Tibial nerve (tissue), 4 donors: ENCODE data around the gene AK2. TPM values are rescaled to one million over a fixed set of nuclear protein-coding genes. Genes with fewer than 3 reads are reported as not detected.

Source experiments
- DNase-seq, 2 donors: peaks; one replicate each; pipeline ENCODE4 v3.0.0-alpha.2; 2019; ENCODE audit warnings: low spot score in 2 of 2
- H3K27ac ChIP-seq, 4 donors: fragments of 200-600 bp; sonication (generic) in 3 of 4; one replicate each; pipeline ENCODE4 v1.5.1; 2017 to 2019; ENCODE audit warnings: mild to moderate bottlenecking in 1 of 4
- H3K27me3 ChIP-seq, 2 donors: fragments of 200-600 bp; sonication (generic) in 1 of 2; one replicate each; pipeline versions ENCODE4 v1.5.1 to v1.6.0; 2017 to 2019
- H3K36me3 ChIP-seq, 3 donors: fragments of 200-600 bp; sonication (generic); one replicate each; pipeline ENCODE4 v1.5.1; 2018 to 2019
- H3K4me1 ChIP-seq, 4 donors: fragments of 200-600 bp; sonication (generic) in 3 of 4; one replicate each; pipeline ENCODE4 v1.5.1; 2017 to 2019
- H3K4me3 ChIP-seq, 4 donors: fragments of 200-600 bp; sonication (generic) in 3 of 4; one replicate each; pipeline ENCODE4 v1.5.1; 2017 to 2019; ENCODE audit warnings: mild to moderate bottlenecking in 1 of 4, moderate library complexity in 1 of 4
- H3K9me3 ChIP-seq, 4 donors: fragments of 200-600 bp; sonication (generic) in 3 of 4; one replicate each; pipeline ENCODE4 v1.5.1; 2017 to 2019
- EP300 ChIP-seq, 2 donors: sonication (generic); formaldehyde crosslinking; IDR thresholded peaks; one replicate each; pipeline ENCODE4 v1.6.1; 2017; ENCODE audit warnings: antibody characterized with exemption in 2 of 2, mild to moderate bottlenecking in 1 of 2
- POLR2A ChIP-seq, 2 donors: fragments of 450-650 bp; IDR thresholded peaks; one replicate each; pipeline ENCODE4 v1.6.1; 2017; ENCODE audit warnings: antibody characterized with exemption in 2 of 2, mild to moderate bottlenecking in 2 of 2, moderate library complexity in 2 of 2
- WGBS, 2 donors: methylation state at CpG; one replicate each; pipeline ENCODE4 v1.1.5; 2018; 5-methylcytosine and 5-hydroxymethylcytosine counted together
- total RNA-seq, 4 donors: library from RNA; depleted of rRNA; stranded (reverse); fragments of >200 nt; gene quantifications; one replicate each; pipeline ENCODE4 v1.1.0, GENCODE V29; 2016
- TF ChIP-seq, protein P1 (sequence below), 5 experiments: fragments of 200-600 bp in 3 of 5; fragments of 450-650 bp in 2 of 5; sonication (generic) in 3 of 5; IDR thresholded peaks; one replicate each; pipeline ENCODE4 v1.5.1; 2016 to 2019; ENCODE audit warnings: antibody characterized with exemption in 5 of 5, mild to moderate bottlenecking in 3 of 5, moderate library complexity in 2 of 5

AK2 gene
- total RNA-seq, 4 donors from 2014 or later: 127 to 559 (median 207) TPM

GRCh38 chr1:33045814-33046213 is 9.1 kb upstream of the AK2 start:
- Histone ChIP-seq H3K27ac (no peak overlapping the region), H3K4me3 (no peak overlapping the region), H3K4me1 (peaks cover 0 to 29% (median 12%) of the 10 kb centered on the region in 4 donors), H3K36me3 (no peaks in the 10 kb centered on the region), H3K9me3 (no peaks in the 10 kb centered on the region), H3K27me3 (no peaks in the 10 kb centered on the region)
- DNase-seq: no peak
- 60 to 71% methylated on average over 6 of the region's 6 CpGs for WGBS, 2 donors
- TF ChIP-seq EP300 (IDR thresholded peaks at IDR 0.05) (no peak), POLR2A (IDR thresholded peaks at IDR 0.05) (no peak)
- TF ChIP-seq, protein P1, sequence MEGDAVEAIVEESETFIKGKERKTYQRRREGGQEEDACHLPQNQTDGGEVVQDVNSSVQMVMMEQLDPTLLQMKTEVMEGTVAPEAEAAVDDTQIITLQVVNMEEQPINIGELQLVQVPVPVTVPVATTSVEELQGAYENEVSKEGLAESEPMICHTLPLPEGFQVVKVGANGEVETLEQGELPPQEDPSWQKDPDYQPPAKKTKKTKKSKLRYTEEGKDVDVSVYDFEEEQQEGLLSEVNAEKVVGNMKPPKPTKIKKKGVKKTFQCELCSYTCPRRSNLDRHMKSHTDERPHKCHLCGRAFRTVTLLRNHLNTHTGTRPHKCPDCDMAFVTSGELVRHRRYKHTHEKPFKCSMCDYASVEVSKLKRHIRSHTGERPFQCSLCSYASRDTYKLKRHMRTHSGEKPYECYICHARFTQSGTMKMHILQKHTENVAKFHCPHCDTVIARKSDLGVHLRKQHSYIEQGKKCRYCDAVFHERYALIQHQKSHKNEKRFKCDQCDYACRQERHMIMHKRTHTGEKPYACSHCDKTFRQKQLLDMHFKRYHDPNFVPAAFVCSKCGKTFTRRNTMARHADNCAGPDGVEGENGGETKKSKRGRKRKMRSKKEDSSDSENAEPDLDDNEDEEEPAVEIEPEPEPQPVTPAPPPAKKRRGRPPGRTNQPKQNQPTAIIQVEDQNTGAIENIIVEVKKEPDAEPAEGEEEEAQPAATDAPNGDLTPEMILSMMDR (IDR thresholded peaks at IDR 0.05): no peak

- Histone ChIP-seq H3K4me1 (peaks cover 0 to 24% (median 8%) of the 10 kb centered on the region in 4 donors), H3K27ac (no peak overlapping the region), H3K27me3 (no peaks in the 10 kb centered on the region), H3K4me3 (no peak overlapping the region), H3K9me3 (no peaks in the 10 kb centered on the region), H3K36me3 (no peaks in the 10 kb centered on the region)
- DNase-seq: no peak
- TF ChIP-seq POLR2A (IDR thresholded peaks at IDR 0.05): no peak
- no peak for TF ChIP-seq EP300 (IDR thresholded peaks at IDR 0.05)
- 53 to 56% methylated on average over 2 of the region's 2 CpGs for WGBS, 2 donors
Observed at GRCh38 chr1:33045246-33045645, 8.6 kb upstream of the AK2 start.

GRCh38 chr1:33043267-33044092 is 6.8 kb upstream of the AK2 start:
- H3K27me3 ChIP-seq: no peaks in the 10 kb centered on the region
- H3K4me3 ChIP-seq: no peak overlapping the region
- H3K27ac ChIP-seq: no peak overlapping the region
- no peaks in the 10 kb centered on the region for H3K9me3 ChIP-seq
- TF ChIP-seq EP300 (IDR thresholded peaks at IDR 0.05): no peak
- no peak for TF ChIP-seq POLR2A (IDR thresholded peaks at IDR 0.05)
- TF ChIP-seq, protein P1 (IDR thresholded peaks at IDR 0.05): no peak
- no peaks in the 10 kb centered on the region for H3K36me3 ChIP-seq
- peaks cover 0 to 9% (median under 1%) of the 10 kb centered on the region in 4 donors for H3K4me1 ChIP-seq
- no peak for DNase-seq
- WGBS, 2 donors: 66 to 68% methylated on average over 8 of the region's 8 CpGs

- H3K9me3 ChIP-seq: no peaks in the 10 kb centered on the region
- no peak overlapping the region for H3K4me3 ChIP-seq
- H3K36me3 ChIP-seq: no peaks in the 10 kb centered on the region
- DNase-seq: no peak
- TF ChIP-seq EP300 (IDR thresholded peaks at IDR 0.05) (no peak), POLR2A (IDR thresholded peaks at IDR 0.05) (no peak)
- TF ChIP-seq, protein P1 (IDR thresholded peaks at IDR 0.05): no peak
- peaks cover 0 to 4% (median 0%) of the 10 kb centered on the region in 4 donors for H3K4me1 ChIP-seq
- no peak overlapping the region for H3K27ac ChIP-seq
- no peaks in the 10 kb centered on the region for H3K27me3 ChIP-seq
- WGBS, 2 donors: 88 to 100% methylated on average over 1 of the region's 1 CpG
Observed at GRCh38 chr1:33042831-33043230, 6.1 kb upstream of the AK2 start.

GRCh38 chr1:33041026-33041425 is 4.3 kb upstream of the AK2 start:
- Histone ChIP-seq H3K27me3 (no peaks in the 10 kb centered on the region), H3K4me3 (no peak overlapping the region), H3K27ac (no peak overlapping the region), H3K36me3 (no peaks in the 10 kb centered on the region), H3K9me3 (no peaks in the 10 kb centered on the region), H3K4me1 (peaks cover 0 to 12% (median 0%) of the 10 kb centered on the region in 4 donors)
- 85 to 92% methylated on average over 1 of the region's 1 CpG for WGBS, 2 donors
- DNase-seq: no peak
- TF ChIP-seq, protein P1 (IDR thresholded peaks at IDR 0.05): no peak
- TF ChIP-seq POLR2A (IDR thresholded peaks at IDR 0.05) (no peak), EP300 (IDR thresholded peaks at IDR 0.05) (no peak)
